GM21825 (cell line): ENCODE data around the gene PEAR1.
"Not testable (repeated sequence)": the region's sequence is repeated elsewhere in the genome, so short reads cannot be mapped to it uniquely, and the experiment has no call there.

Source experiments
- ATAC-seq: cut with Tn5 transposase; IDR thresholded peaks from one replicate; pipeline ENCODE4 v1.9.1; 2021; ENCODE audit warnings: mild to moderate bottlenecking, moderate library complexity; ENCODE audit not compliant: unreplicated experiment

Gene PEAR1

DNA sequence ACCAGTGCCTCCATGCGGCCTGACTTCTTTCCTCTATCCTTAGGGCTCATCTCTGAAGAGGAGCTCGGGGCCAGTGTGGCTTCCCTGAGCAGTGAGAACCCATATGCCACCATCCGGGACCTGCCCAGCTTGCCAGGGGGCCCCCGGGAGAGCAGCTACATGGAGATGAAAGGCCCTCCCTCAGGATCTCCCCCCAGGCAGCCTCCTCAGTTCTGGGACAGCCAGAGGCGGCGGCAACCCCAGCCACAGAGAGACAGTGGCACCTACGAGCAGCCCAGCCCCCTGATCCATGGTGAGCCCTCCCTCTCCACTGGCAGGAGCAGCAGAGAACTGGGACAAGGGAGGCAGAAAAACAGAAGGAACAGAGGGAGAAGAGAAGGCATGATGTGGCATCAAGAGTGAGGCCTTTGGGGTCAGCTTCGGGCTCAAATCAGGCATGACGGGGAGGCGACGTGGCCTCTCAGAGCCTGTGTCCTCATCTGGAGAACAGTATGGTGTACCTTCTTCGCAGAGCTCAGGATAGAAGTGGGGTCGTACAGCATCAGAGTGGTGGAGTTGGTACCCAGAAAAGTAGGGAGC is 20.4 kb downstream of the PEAR1 start:
- ATAC-seq = no peak

GRCh38 chr1:156914440-156914856 is 20.9 kb downstream of the PEAR1 start:
- ATAC-seq = no peak

GRCh38 chr1:156920233-156921052 is 26.9 kb downstream of the PEAR1 start, which contains the start of gene LRRC71:
LRRC71 (plus strand) TSS chr1:156920632; CDS start chr1:156920804, 172 bp downstream.
- ATAC-seq = no peak

DNA sequence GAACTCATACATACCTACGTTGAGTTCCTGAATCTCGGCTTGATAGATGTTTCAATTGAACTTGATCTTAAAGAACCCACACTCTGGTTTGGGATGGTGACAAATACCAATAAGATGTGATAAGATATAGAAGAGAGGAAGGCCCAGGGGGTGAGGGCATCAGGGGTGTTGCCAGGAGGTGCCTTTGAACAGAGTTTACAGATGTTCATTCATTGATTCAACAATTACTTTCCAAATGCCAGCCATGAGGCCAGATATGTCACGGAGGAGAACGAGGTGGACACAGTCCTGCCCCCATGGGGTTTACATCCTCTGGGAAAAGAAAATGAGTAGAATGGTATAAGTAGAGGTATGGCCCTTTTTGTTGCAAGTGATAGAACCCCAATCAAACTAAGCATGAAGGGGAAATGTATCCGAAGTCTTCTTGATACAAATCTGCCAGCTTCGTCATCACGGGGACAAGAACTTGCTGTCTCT is 27.6 kb downstream of the PEAR1 start:
- no peak for ATAC-seq

- no peak for ATAC-seq
Measured at GRCh38 chr1:156922986-156923669, 29.6 kb downstream of the PEAR1 start.

DNA sequence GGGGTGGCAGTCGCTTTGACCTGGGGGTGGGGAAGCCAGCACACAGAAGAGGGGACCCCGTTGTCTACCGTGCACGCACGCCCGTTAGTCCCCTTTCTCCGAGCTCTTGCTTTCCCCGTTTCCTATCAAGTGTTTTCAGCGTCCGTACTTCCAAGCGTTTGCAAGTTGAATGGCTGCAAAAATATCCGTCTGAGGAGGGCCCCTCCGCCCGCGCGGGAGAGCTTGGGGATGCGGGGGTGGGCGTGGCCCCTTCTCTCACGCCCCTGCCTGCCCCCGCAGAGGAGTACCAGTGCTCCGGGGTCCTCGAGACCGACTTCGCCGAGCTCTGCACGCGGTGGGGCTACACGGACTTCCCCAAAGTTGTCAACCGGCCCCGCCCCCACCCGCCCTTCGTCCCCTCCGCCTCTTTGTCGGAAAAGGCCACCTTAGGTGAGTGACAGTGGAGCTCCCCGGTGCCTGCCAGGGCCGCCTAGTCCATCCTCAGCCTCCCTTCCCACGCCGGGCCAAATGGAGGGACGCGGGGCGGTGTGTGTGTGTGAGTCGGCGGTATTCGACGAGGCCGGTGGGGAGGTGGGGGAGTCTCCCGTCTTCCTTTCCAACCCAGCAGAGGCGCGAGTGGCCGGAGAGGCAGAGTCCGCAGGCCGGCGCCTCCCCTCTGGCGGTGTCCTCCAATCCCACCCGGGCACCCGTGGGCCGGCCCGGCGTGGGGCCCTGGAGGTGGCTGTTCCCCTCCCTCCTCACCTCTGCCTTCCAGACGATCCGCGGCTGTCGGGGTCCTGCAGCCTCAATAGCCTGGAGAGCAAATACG is 30.4 kb downstream of the PEAR1 start:
- ATAC-seq = no peak

GRCh38 chr1:156924478-156925153 is 31.1 kb downstream of the PEAR1 start:
- no peak for ATAC-seq

- no peak for ATAC-seq
Measured at GRCh38 chr1:156925154-156926010, 31.9 kb downstream of the PEAR1 start.

- ATAC-seq = no peak
Measured at GRCh38 chr1:156926175-156926574, 32.7 kb downstream of the PEAR1 start.

GRCh38 chr1:156926695-156927094 is 33.2 kb downstream of the PEAR1 start:
- not testable (repeated sequence) for ATAC-seq

DNA sequence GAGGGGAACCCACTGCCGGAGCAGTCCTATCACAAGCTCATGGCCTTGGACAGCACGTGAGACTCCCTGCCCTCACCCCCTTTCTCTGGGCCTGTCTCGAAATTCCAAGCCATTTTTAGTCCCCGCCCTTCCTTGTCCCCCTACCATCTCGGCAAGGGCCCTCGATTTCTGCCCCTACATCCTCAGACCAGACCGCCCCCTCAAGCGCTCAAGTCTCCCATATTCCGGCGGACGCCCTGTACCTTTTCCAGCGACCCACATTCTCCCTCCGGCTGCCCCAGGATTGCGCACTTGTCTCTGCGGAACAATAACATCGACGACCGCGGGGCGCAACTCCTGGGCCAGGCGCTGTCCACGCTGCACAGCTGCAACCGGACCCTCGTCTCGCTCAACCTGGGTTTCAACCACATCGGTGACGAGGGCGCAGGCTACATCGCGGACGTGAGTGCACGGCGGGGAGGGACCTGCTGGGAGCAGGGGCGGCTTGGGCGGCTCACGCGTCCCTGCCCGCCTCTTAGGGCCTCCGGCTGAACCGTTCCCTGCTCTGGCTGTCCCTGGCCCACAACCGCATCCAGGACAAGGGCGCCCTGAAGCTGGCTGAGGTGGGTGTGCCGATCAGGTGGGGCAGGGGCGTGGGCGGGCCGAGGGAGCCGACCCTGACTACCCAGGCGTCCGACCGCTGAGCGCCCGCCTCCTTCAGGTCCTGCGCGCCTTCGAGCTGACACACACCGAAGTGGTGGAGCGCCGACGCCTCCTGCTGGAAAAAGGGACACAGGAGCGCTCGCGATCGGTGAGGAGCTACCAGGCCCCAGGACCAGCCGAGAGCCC is 33.9 kb downstream of the PEAR1 start:
- ATAC-seq = no peak

- no peak for ATAC-seq
Measured at GRCh38 chr1:156928043-156928602, 34.6 kb downstream of the PEAR1 start.

- no peak for ATAC-seq
Measured at GRCh38 chr1:156929596-156930238, 36.2 kb downstream of the PEAR1 start.

DNA sequence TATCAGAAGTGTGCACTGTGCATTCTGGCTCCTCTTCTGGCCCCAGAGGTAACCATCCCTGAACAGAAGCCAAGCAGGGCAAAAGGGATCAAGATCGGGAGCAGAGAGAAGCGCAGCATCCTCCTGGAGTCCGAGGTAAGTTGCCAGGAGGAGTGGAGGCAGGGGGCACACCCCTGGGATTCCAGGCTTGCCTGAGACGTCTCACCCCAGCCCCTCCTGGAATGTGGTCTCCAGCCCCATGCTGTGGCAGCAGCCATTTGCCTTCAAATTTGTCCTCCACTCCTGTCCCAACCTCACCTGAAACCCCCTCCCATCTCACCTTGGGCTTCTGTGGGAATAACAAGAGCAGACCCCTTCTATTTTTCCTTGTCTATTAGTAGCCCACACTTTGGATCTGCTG is 37.0 kb downstream of the PEAR1 start:
- ATAC-seq = no peak

DNA sequence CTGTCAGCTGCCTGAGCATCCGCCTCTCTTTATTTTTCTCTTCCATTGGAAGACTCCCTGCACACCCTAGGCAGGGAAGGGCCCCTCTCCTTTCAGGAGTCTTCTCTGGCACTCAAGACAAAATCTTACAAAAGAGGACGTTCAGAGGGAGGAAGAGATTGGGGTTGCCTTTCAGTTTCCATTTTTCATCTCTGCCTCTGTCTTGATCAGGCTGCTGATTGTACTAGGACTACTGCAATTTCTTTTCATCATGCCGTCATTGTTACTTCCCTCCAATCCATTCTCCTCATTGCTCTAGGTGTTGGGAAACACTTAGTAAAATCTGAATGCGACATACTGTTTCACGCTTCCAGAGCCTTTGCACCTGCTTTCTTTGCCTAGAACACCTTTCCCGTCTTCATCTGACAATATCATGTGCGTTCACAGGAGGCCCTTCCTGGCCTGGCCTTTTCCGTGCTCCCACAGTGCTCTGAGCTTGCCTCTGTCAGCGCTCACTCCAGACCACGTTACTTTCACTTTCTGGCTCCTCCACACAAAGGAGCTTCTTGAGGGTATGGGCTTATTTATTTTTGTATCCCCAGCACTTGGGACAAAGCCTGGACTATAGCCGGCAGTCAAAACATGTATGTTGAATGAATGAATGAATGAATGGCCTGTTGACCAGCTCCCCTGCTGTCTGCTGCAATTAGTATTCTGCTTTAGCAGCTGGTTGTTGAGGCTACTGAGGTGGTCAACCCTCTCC is 37.9 kb downstream of the PEAR1 start:
- no peak for ATAC-seq

GRCh38 chr1:156931974-156932710 is 38.6 kb downstream of the PEAR1 start:
- ATAC-seq = no peak
